Astrocyte (in vitro differentiated cells and primary cell): ENCODE data around the gene CBFA2T2.

ENCODE experiments used
- CTCF ChIP-seq: IDR thresholded peaks from 2 replicates; pipeline ENCODE4 v1.5.1; 2011; ENCODE audit warnings: low read depth, mild to moderate bottlenecking, inconsistent platforms, low read length, moderate library complexity; ENCODE audit not compliant: insufficient read depth
- EZH2 ChIP-seq: IDR thresholded peaks from 2 replicates; pipeline ENCODE4 v1.6.1; 2012; ENCODE audit warnings: mild to moderate bottlenecking, low read length, inconsistent platforms; ENCODE audit not compliant: insufficient read depth

DNA sequence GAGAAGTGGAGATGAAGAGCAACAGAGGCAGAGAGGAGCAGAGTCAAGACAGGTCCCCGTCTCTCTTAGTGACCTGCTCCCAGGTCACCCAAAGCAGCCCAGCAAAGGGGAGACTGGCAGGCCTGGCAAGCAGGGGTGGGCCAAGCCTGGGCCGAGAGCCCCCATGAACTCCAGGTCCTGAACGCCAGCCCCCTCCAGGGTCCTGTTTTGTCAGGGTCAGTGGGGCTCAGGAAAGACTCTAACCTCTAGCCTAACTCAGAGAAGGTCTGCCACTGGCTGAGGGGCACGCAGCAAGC is 183.2 kb downstream of the CBFA2T2 start:
- no peak for TF ChIP-seq CTCF
- TF ChIP-seq EZH2 = no peak
